RCC 7860 (cell line): Measurements from ENCODE around the gene DAGLA.

Experiments used
- DNase-seq: peaks from one replicate; pipeline ENCODE4 v3.0.0-alpha.2; 2015; ENCODE audit warnings: low spot score
- FAIRE-seq: peaks from 2 replicates; lab custom pipeline; 2012; peaks lifted over from hg19 to GRCh38; lab: Jason Lieb, UNC

The DAGLA gene

DNA sequence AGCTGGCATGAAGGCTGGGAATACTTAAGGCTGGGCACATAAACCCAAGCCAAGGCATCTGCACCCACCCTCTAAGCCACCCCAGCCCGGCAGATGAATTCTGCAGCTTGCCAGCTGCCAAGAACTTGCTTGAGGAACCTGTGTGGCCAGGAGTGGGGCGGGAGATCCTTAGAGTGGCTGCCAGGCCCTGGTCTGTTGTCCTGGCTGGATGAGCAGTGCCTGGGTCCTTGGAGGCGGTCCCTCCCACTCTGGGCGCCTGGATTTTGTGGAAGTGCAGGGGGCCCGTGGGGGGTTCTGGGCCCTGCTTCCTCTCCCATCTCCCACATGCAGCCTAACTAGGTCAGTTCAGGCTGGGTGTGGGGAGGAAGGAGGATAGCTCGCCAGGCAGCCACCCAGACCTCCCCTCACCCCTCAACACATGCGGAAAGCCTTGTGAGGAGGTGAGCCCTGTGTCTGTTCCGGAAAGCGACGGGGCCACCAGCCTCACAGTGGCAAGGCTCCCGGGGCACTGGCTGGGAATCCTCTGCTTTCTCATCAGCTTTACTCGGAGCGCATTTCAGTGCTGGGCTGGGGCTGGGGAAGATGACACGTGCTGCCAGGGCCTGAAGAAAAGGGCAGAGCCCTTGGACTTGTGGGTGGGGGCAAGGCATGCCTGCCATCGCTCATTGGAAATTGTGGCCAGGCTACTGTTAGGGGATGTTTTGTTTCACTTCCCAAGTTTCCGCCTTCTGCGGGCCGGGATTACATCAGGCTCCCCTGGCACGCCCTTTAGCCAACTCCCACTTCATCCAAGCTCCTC is 8.4 kb downstream of the DAGLA start:
- FAIRE-seq (no peak), DNase-seq (peak; percentile 9)

GRCh38 chr11:61689164-61689496 is 8.9 kb downstream of the DAGLA start:
- DNase-seq (no peak), FAIRE-seq (no peak)

GRCh38 chr11:61690706-61691379 is 10.7 kb downstream of the DAGLA start:
- DNase-seq (no peak), FAIRE-seq (no peak)

GRCh38 chr11:61691380-61692156 is 11.4 kb downstream of the DAGLA start:
- no peak for DNase-seq
- FAIRE-seq, result no peak

GRCh38 chr11:61693922-61694601 is 13.9 kb downstream of the DAGLA start:
- peak; percentile 89 for FAIRE-seq
- DNase-seq, result peak; percentile 90

DNA sequence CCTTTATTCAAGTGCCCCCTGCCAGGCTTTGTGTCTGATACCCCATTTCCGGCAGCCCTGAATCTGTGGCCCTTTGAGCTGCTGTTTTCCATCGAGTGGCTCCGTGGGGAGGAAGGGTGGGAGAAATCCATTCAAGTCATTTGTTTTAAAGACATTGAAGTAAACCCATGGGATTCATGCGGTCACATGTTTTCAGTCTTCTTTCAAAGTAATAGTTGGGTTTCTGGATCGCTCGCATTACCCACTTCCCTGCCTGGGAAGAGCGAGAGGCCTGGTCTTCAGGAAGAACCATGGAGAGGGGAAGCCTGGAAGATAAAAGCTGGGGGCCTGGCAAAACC is 14.4 kb downstream of the DAGLA start:
- FAIRE-seq, result no peak
- no peak for DNase-seq

DNA sequence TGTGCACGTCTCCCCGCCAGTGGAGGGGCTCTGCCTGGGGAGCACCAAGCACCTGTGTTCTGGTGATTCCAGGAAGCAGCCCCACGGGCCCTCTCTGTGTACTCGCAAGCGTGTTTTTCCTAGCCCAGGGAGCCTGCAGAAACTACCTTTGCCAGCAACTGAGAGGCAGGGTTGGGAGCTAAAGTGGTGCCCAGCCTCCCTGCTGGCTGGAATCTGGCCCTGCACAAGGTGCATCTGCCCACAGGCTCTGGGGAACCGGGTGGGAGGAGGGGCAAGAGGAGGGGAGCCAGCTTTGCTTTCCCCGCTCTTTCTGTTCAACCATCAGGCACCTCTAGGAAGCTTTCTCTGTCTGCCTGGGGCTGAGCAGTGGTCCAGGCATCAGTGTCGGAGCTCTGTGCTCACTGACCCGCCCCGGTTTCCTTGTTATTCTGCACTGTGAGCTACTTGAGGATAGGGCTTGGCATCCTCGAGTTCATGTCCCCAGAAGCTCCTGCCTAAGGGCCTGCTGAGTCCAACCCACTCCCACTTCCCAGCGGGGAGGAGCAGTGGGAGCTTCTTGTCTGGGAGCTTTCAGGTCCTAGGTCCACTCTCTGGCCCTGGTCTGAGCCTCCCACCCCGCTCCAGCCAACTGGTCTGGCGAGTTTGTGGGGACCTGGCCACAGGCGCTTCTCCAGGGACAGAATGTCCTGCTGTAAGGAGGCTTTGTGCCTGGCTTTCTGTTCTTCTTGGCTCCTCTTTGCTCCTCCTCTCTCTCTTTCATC is 14.9 kb downstream of the DAGLA start:
- FAIRE-seq (no peak), DNase-seq (peak; percentile 3)

GRCh38 chr11:61695917-61696316 is 15.7 kb downstream of the DAGLA start:
- peak; percentile 81 for FAIRE-seq
- peak; percentile 89 for DNase-seq

DNA sequence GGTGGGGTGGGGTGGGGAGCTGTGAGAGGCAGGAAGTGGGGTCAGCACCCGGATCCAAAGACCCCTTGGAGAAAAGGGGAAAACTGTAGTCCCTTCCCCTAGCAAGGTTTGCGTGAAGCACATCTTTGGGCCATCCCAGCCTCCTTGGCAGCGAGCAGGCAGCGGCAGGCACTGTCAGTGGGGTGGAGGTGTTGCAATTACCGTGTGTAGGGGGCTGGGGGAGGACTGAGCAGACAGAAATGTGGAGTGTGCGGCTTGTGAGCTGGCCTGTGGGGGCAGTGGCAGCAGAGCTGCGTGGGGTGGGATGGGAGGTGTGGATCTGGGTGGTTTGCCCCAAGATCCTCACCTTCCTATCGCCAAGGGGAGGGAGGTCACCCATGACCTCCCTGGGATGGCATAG is 16.4 kb downstream of the DAGLA start:
- FAIRE-seq (no peak), DNase-seq (peak; percentile 62)

DNA sequence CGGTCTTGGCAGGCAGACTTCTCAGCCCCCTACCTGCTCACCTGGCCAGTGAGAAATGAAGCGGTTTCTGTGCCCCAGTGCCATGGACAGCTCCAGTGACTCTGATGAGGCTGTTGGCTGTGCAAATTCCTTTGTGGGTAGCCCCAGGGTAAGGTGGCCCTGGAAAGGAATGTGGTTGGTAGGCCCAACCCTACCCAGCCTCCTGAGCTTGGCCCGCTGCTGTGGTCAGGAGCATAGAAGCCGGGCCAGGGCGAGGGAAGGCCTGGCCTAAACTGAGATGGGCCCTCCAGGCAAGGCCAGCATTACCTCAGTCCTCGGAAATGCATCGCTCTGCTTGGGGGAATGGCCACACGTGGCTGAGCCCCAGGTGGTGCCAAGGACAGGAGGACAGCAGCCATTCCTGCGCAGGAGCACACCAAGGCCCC is 16.9 kb downstream of the DAGLA start:
- DNase-seq, result peak; percentile 86
- FAIRE-seq, result peak; percentile 88

GRCh38 chr11:61697764-61698163 is 17.6 kb downstream of the DAGLA start:
- DNase-seq, result peak; percentile 9
- FAIRE-seq, result no peak

GRCh38 chr11:61698173-61698948 is 18.2 kb downstream of the DAGLA start:
- FAIRE-seq (no peak), DNase-seq (no peak)

DNA sequence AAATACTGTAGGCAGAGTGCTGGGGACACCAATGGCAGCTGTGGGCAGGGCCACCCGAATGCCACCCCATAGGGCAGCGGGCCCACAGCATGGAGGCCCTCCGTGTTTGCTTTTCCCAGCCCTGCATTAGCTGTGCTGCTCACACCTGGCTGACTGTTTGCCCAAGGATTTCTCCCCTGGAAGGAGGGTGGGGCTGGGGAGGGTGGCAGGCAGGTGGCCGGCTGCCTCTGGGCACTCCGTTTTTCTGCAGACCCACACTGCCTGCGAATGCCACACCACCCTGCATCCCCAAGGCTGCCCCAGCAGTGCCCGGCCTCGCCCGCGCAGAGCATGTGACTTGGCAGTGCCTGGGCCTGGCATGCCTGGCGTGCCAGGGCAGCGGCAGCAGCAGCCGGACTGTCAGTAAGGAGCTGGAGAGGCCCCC is 19.6 kb downstream of the DAGLA start:
- FAIRE-seq, result no peak
- DNase-seq, result no peak

DNA sequence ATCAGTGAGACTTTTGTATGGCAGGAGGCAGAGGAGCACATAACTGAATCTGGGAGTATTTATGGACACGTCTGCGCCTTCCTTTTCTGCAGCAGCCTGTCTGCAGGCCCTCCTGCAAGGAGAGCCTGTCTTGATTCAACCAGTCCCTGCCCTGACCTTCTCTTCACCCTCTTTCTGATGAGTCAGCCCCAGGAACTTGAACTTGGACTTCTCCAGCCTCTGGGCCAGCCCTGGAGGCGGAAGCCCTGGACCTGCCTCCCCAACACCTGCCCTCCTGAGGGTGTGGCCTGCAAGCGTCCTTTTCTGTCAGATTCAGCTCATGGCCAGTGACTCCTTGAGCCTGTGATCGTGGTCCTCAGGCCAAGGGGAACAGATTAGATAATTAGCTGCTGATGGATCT is 20.0 kb downstream of the DAGLA start:
- FAIRE-seq (peak; percentile 85), DNase-seq (peak; percentile 79)

DNA sequence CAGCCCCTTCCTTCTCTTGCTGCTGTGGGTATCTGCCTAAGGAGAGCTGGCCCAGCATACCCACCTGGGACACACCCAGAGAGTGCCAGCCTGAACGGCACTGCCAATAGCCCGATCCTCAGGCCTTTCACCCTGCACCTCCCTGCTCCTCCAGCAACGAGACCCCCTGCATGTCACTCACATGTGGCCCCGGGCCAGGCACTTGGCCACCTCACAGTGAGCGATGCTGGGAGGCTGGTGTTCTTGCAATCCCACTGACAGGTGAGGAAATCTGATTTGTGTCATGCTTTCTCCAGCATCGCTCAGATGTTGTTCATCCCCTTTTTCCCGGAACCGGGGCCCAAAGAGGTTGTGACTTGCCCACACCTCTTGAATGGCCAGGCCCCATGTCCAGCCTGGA is 20.5 kb downstream of the DAGLA start:
- DNase-seq (no peak), FAIRE-seq (no peak)

DNA sequence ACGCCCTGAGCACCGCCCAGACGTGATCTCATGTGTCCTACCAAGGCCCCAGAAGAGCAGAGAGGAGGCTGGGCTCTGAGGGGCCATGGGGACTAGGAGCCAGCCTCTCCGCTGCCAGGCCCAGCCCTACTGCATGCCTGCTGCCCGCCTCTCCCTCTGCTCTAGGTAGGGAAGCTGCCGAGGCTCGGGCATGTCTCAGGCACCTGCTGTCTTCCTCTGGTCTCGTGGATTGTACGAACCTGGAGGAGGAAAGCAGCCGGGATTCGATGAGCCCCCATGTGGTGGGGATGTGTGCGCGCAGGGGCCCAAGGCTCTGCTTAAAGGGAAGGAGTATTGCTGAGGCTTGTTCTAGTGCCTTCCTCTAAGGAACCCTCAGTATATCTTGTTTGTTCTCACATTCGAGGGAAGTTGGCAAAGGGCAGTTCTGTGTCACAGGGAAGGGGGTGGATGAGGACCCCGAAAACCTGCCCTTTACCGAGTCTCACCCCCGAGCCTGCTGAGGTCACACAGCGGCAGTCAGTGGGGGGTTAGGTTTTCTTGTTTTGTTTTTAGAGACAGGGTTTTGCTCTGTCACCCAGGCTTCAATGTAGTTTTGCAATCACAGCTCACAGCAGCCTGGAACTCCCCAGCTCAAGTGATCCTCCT is 21.2 kb downstream of the DAGLA start:
- FAIRE-seq (no peak), DNase-seq (no peak)

DNA sequence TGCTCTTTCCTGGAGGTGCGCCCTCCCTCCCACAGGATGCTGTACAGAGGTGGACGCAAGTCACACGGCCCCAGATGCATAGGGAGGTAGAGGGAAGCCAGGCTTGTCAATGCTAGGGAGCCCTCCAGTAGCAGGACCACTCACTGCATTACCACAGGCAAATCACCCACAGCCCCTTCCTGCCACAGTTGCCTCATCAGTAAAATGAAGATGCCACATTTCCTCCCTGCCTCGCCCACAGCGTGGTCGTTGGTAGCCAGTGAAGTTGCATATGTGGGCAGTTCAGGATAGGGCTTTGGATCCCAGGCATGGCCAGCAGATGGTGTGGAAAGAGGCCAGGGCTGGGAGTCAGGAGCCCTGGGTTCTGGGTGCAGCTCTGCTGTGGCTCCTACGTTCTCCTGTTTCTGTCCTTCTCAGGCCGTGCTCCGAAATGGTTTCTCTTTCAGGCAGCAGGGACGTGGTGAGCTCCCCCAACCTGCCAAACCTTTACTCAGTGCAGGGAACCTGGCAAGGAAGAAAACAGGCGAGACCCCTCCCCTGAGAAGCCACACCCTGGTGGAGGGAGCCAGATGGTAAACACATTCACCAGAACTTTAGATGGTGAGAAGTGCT is 22.6 kb downstream of the DAGLA start:
- no peak for DNase-seq
- FAIRE-seq, result no peak

GRCh38 chr11:61704838-61705237 is 24.6 kb downstream of the DAGLA start:
- DNase-seq (no peak), FAIRE-seq (no peak)
